Aorta (tissue), 5 donors: Measurements from ENCODE around the gene SNAP25. TPM values are rescaled to one million over a fixed set of nuclear protein-coding genes. Genes with fewer than 3 reads are reported as not detected.

Source experiments
- ATAC-seq: fragments of 200-7000 bp; cut with Tn5 transposase; one replicate; pipeline ENCODE4 v1.9.1; 2022; ENCODE audit warnings: moderate library complexity; ENCODE audit not compliant: low FRiP score
- DNase-seq, 2 donors: peaks; one replicate each; pipeline ENCODE4 v3.0.0-alpha.2; 2020
- H3K27ac ChIP-seq, 2 donors: one replicate each; pipeline ENCODE4 v1.5.1; 2013; ENCODE audit warnings: low read length in 2 of 2, mild to moderate bottlenecking in 2 of 2, moderate library complexity in 2 of 2, control low read depth in 1 of 2, inconsistent platforms in 1 of 2, low read depth in 1 of 2
- H3K27me3 ChIP-seq, 2 donors: one replicate each; pipeline ENCODE4 v1.6.1; 2013; ENCODE audit warnings: control low read depth in 1 of 2, low read length in 1 of 2, mild to moderate bottlenecking in 1 of 2, moderate library complexity in 1 of 2; ENCODE audit not compliant: insufficient read depth in 2 of 2, control insufficient read depth in 1 of 2
- H3K36me3 ChIP-seq, 2 donors: one replicate each; pipeline ENCODE4 v1.6.1; 2013; ENCODE audit warnings: control low read depth in 1 of 2, low read length in 1 of 2, mild to moderate bottlenecking in 1 of 2; ENCODE audit not compliant: insufficient read depth in 2 of 2, control insufficient read depth in 1 of 2
- H3K4me1 ChIP-seq, 2 donors: one replicate each; pipeline ENCODE4 v1.6.1; 2013; ENCODE audit warnings: low read length in 2 of 2, control low read depth in 1 of 2, mild to moderate bottlenecking in 1 of 2, moderate library complexity in 1 of 2; ENCODE audit not compliant: insufficient read depth in 2 of 2, control insufficient read depth in 1 of 2
- H3K4me3 ChIP-seq, 2 donors: one replicate each; pipeline ENCODE4 v1.5.1; 2013; ENCODE audit warnings: low read length in 2 of 2, control low read depth in 1 of 2, mild to moderate bottlenecking in 1 of 2
- H3K9me3 ChIP-seq: one replicate; pipeline ENCODE4 v1.6.1; 2013; ENCODE audit warnings: mild to moderate bottlenecking, low read length; ENCODE audit not compliant: control insufficient read depth
- WGBS, 2 donors: extraction: QIAGEN DNeasy Blood & Tissue Kit; methylation state at CpG; one replicate each; pipeline ENCODE4 v1.1.7; 2013; 5-methylcytosine and 5-hydroxymethylcytosine counted together
- intact Hi-C, 2 donors: fragments of 100-400 bp; cut with DNase I; formaldehyde crosslinking; loops; one replicate each; pipeline versions ENCODE4 v1.14.2 to v1.15.0; 2022
- polyA plus RNA-seq, 2 donors: library from polyadenylated mRNA; stranded (reverse); fragments of 200-250 nt; gene quantifications; one replicate each; pipeline ENCODE4 v1.2.3, GENCODE V29; 2013
- total RNA-seq, 2 donors: library from RNA; stranded (reverse); fragmentation: NEBNext Ultra II Directional; extraction: Animal tissue kit (Norgen Biotek cat#: 25700); gene quantifications; one replicate each; pipeline ENCODE4 v1.2.1, GENCODE V29; 2021
- donor health status: healthy with polysubstance abuse.
- donor health status: Bipolar disorder and iron deficiency.
- donor health status: DM: no; HTN: no; CAD: no.
- donor health status: DM: no; HTN: no; CAD: no.
- donor health status: DM: yes; HTN: yes; CAD: no.

SNAP25 gene
- total and polyA plus RNA-seq, 4 donors, result 2.1 to 15.5 (median 7.1) TPM

GRCh38 chr20:10247440-10247839 is 28.8 kb downstream of the SNAP25 start:
- ATAC-seq (no peak), DNase-seq (no peak)
- WGBS, 2 donors, result 96 to 97% methylated on average over 3 of the region's 3 CpGs
- Histone ChIP-seq H3K9me3 (no peaks in the 10 kb centered on the region), H3K27me3 (no peaks in the 10 kb centered on the region), H3K4me3 (no peak overlapping the region), H3K4me1 (no peaks in the 10 kb centered on the region), H3K36me3 (no peaks in the 10 kb centered on the region), H3K27ac (no peak overlapping the region)
- intact Hi-C loops, result no loop called here

GRCh38 chr20:10249048-10249770 is 30.6 kb downstream of the SNAP25 start:
- ATAC-seq, result no peak
- Histone ChIP-seq H3K27me3 (no peaks in the 10 kb centered on the region), H3K4me3 (no peak overlapping the region), H3K36me3 (no peaks in the 10 kb centered on the region), H3K9me3 (no peaks in the 10 kb centered on the region), H3K4me1 (no peaks in the 10 kb centered on the region), H3K27ac (no peak overlapping the region)
- DNase-seq, result no peak
- WGBS, 2 donors, result 61 to 77% methylated on average over 6 of the region's 6 CpGs
- intact Hi-C loops, result no loop called here

DNA sequence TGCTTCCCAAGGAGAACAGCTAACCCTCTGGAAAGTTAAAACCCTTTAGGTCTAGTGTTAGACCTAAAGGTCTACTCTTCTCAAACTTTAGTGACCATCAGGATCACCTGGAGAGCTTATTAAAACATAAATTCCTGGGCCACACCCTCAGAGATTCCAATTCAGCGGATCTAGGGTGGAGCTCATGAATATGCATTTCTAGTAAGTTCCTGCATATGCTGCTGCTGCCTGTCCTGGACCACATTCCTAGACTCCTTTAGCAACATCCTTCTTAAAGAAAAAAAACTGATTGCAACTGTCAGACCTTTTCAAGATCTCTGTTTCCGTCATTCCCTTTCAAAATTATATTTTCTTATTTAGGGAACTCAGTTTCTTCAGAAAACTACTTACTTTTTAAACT is 31.2 kb downstream of the SNAP25 start:
- H3K4me3 ChIP-seq, result no peak overlapping the region
- intact Hi-C loops, result no loop called here

GRCh38 chr20:10250902-10251301 is 32.3 kb downstream of the SNAP25 start:
- Histone ChIP-seq H3K36me3 (no peaks in the 10 kb centered on the region), H3K27me3 (no peaks in the 10 kb centered on the region), H3K4me3 (no peak overlapping the region), H3K27ac (no peak overlapping the region), H3K4me1 (no peaks in the 10 kb centered on the region), H3K9me3 (no peaks in the 10 kb centered on the region)
- ATAC-seq, result no peak
- DNase-seq, result no peak
- 88 to 90% methylated on average over 5 of the region's 5 CpGs for WGBS, 2 donors
- intact Hi-C loops, result no loop called here

More for the DNA sequence above, 31.2 kb downstream of the SNAP25 start:
- no peak overlapping the region for H3K27ac ChIP-seq
- H3K9me3 ChIP-seq, result no peaks in the 10 kb centered on the region
- no peak for DNase-seq
- H3K36me3 ChIP-seq, result no peaks in the 10 kb centered on the region
- no peaks in the 10 kb centered on the region for H3K4me1 ChIP-seq
- 85 to 90% methylated on average over 2 of the region's 2 CpGs for WGBS, 2 donors
- no peaks in the 10 kb centered on the region for H3K27me3 ChIP-seq
- ATAC-seq, result no peak

- H3K27me3 ChIP-seq, result no peaks in the 10 kb centered on the region
- WGBS, 2 donors, result 87 to 94% methylated on average over 3 of the region's 3 CpGs
- no peak overlapping the region for H3K27ac ChIP-seq
- intact Hi-C loops, result no loop called here
- no peaks in the 10 kb centered on the region for H3K36me3 ChIP-seq
- H3K4me3 ChIP-seq, result no peak overlapping the region
- DNase-seq (no peak), ATAC-seq (no peak)
- no peaks in the 10 kb centered on the region for H3K9me3 ChIP-seq
- H3K4me1 ChIP-seq, result no peaks in the 10 kb centered on the region
Observed at GRCh38 chr20:10253780-10254179, 35.1 kb downstream of the SNAP25 start.

DNA sequence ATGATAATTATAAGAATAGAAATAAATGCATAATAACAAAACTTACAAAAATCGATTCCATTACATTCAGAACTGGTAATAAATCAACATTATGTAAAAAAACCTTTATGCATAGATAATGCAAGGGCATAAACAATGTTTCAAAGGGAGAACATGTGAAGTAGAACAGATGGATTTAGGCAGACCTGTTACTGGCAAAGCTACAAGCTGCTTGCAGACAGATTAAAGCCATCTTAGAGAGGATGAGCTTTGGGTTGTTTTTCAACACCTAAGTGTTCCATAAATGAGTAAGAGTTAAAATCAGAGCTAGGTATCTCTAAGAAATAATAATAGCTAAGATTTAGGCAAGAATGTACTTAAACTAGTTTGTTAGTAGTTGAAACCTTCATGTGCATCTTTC is 37.2 kb downstream of the SNAP25 start:
- WGBS, 2 donors, result 70% methylated on average over 1 of the region's 1 CpG
- Histone ChIP-seq H3K27ac (no peak overlapping the region), H3K36me3 (no peaks in the 10 kb centered on the region), H3K27me3 (no peaks in the 10 kb centered on the region), H3K4me3 (no peak overlapping the region), H3K9me3 (no peaks in the 10 kb centered on the region), H3K4me1 (no peaks in the 10 kb centered on the region)
- ATAC-seq (no peak), DNase-seq (no peak)
- intact Hi-C loops, result no loop called here

DNA sequence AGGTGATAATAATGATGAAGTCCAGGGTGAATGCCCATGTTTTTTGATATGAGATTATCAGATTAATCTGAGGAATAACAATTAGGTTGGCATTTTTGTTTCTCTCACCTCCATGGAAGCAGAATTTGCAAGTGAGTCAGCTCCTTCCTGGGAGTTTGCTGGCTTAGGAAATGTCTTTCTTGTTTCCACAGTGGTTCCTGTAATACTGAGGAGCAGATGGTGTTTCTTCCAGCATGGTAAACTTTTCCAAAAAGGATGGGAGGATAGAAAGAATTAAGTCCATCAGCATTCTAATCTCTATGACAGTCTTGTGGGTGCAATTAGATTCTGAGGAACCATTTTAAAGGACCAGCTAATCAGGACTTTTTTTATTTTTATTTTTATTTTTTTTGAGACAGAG is 40.5 kb downstream of the SNAP25 start:
- Histone ChIP-seq H3K4me1 (no peaks in the 10 kb centered on the region), H3K4me3 (no peak overlapping the region), H3K27me3 (no peaks in the 10 kb centered on the region), H3K27ac (no peak overlapping the region), H3K9me3 (no peaks in the 10 kb centered on the region), H3K36me3 (no peaks in the 10 kb centered on the region)
- intact Hi-C loops, result no loop called here
- no peak for DNase-seq
- no peak for ATAC-seq

GRCh38 chr20:10260316-10260715 is 41.7 kb downstream of the SNAP25 start:
- H3K4me1 ChIP-seq, result no peaks in the 10 kb centered on the region
- H3K36me3 ChIP-seq, result no peaks in the 10 kb centered on the region
- ATAC-seq, result no peak
- H3K27me3 ChIP-seq, result no peaks in the 10 kb centered on the region
- no peak for DNase-seq
- H3K9me3 ChIP-seq, result no peaks in the 10 kb centered on the region
- no peak overlapping the region for H3K27ac ChIP-seq
- no peak overlapping the region for H3K4me3 ChIP-seq
- intact Hi-C loops, result no loop called here
- 85 to 87% methylated on average over 1 of the region's 1 CpG for WGBS, 2 donors

GRCh38 chr20:10261702-10262101 is 43.1 kb downstream of the SNAP25 start:
- Histone ChIP-seq H3K4me1 (no peaks in the 10 kb centered on the region), H3K4me3 (no peak overlapping the region), H3K27me3 (no peaks in the 10 kb centered on the region), H3K27ac (no peak overlapping the region), H3K9me3 (no peaks in the 10 kb centered on the region), H3K36me3 (no peaks in the 10 kb centered on the region)
- no peak for ATAC-seq
- WGBS, 2 donors, result 89 to 94% methylated on average over 2 of the region's 2 CpGs
- DNase-seq, result no peak
- intact Hi-C loops, result no loop called here
